GM21390 (cell line): ENCODE data around the gene SLC40A1.

ENCODE experiments used
- ATAC-seq: cut with Tn5 transposase; IDR thresholded peaks from one replicate; pipeline ENCODE4 v1.9.1; 2021; ENCODE audit not compliant: unreplicated experiment

The SLC40A1 gene

GRCh38 chr2:189542145-189542882 lies 38.3 kb downstream of the SLC40A1 start:
- no peak for ATAC-seq

GRCh38 chr2:189541591-189541990 lies 39.0 kb downstream of the SLC40A1 start:
- no peak for ATAC-seq

GRCh38 chr2:189540551-189540950 lies 40.0 kb downstream of the SLC40A1 start:
- ATAC-seq: no peak

GRCh38 chr2:189538402-189538801 lies 42.2 kb downstream of the SLC40A1 start:
- no peak for ATAC-seq

GRCh38 chr2:189536830-189537229 lies 43.8 kb downstream of the SLC40A1 start:
- ATAC-seq: no peak

- ATAC-seq: no peak
Observed at GRCh38 chr2:189534854-189535832, 45.4 kb downstream of the SLC40A1 start.

GRCh38 chr2:189533288-189534035 lies 47.1 kb downstream of the SLC40A1 start:
- no peak for ATAC-seq

GRCh38 chr2:189530965-189531637 lies 49.5 kb downstream of the SLC40A1 start:
- ATAC-seq: no peak

GRCh38 chr2:189528617-189529016 lies 52.0 kb downstream of the SLC40A1 start:
- no peak for ATAC-seq

- no peak for ATAC-seq
Observed at GRCh38 chr2:189527812-189528592, 52.6 kb downstream of the SLC40A1 start.

- ATAC-seq: no peak
Observed at GRCh38 chr2:189527041-189527750, 53.4 kb downstream of the SLC40A1 start.

GRCh38 chr2:189526241-189526640 lies 54.3 kb downstream of the SLC40A1 start:
- no peak for ATAC-seq

- no peak for ATAC-seq
Observed at GRCh38 chr2:189524746-189525145, 55.8 kb downstream of the SLC40A1 start.

GRCh38 chr2:189522435-189523151 lies 58.0 kb downstream of the SLC40A1 start:
- ATAC-seq: no peak

- ATAC-seq: no peak
Observed at GRCh38 chr2:189521699-189522434, 58.7 kb downstream of the SLC40A1 start.

GRCh38 chr2:189519631-189520387 lies 60.8 kb downstream of the SLC40A1 start:
- ATAC-seq: no peak

GRCh38 chr2:189517847-189518535 lies 62.6 kb downstream of the SLC40A1 start:
- no peak for ATAC-seq
